Stomach (tissue), 9 donors: ENCODE results near the gene ZSCAN20. TPM values are rescaled to one million over a fixed set of nuclear protein-coding genes. Genes with fewer than 3 reads are reported as not detected.

ENCODE experiments used
- DNase-seq, 2 donors: peaks; one replicate each; pipeline versions ENCODE4 v3.0.0 to v3.0.0-alpha.2; 2013 to 2019
- H3K27ac ChIP-seq, 5 donors: fragments of 200-600 bp in 4 of 5; sonication (generic) in 4 of 5; one replicate each; pipeline ENCODE4 v1.5.1; 2013 to 2019; ENCODE audit warnings: mild to moderate bottlenecking in 1 of 5, moderate library complexity in 1 of 5
- H3K27me3 ChIP-seq, 3 donors: fragments of 200-600 bp; sonication (generic); one replicate each; pipeline ENCODE4 v1.5.1; 2017 to 2019; ENCODE audit warnings: mixed run types in 1 of 3
- H3K36me3 ChIP-seq, 4 donors: fragments of 200-600 bp; sonication (generic); 1 replicate in 3 of 4; 2 replicates in 1 of 4; pipeline ENCODE4 v1.5.1; 2016 to 2019
- H3K4me1 ChIP-seq, 4 donors: fragments of 200-600 bp; sonication (generic); one replicate each; pipeline ENCODE4 v1.5.1; 2016 to 2019
- H3K4me3 ChIP-seq, 4 donors: fragments of 200-600 bp; sonication (generic) in 3 of 4; one replicate each; pipeline ENCODE4 v1.5.1; 2016 to 2019; ENCODE audit warnings: mild to moderate bottlenecking in 1 of 4
- H3K9me3 ChIP-seq, 4 donors: fragments of 200-600 bp; sonication (generic); one replicate each; pipeline ENCODE4 v1.5.1; 2016 to 2019
- EP300 ChIP-seq: sonication (generic); formaldehyde crosslinking; IDR thresholded peaks from one replicate; pipeline ENCODE4 v1.6.1; 2017; ENCODE audit warnings: antibody characterized with exemption
- POLR2A ChIP-seq, 4 donors: fragments of 450-650 bp; IDR thresholded peaks; one replicate each; pipeline ENCODE4 v1.6.1; 2016; ENCODE audit warnings: antibody characterized with exemption in 4 of 4, control low read depth in 2 of 4, mild to moderate bottlenecking in 1 of 4, moderate library complexity in 1 of 4
- POLR2AphosphoS5 ChIP-seq, 3 donors: sonication (generic); formaldehyde crosslinking; IDR thresholded peaks; one replicate each; pipeline ENCODE4 v1.6.1; 2016; ENCODE audit warnings: antibody characterized with exemption in 3 of 3
- WGBS, 5 donors: extraction: QIAGEN DNeasy Blood & Tissue Kit in 3 of 5; methylation state at CpG; one replicate each; pipeline versions ENCODE4 v1.1.5 to v1.1.7; 2013 to 2018; 5-methylcytosine and 5-hydroxymethylcytosine counted together
- intact Hi-C: fragments of 100-400 bp; cut with DNase I; formaldehyde crosslinking; loops from one replicate; pipeline ENCODE4 v1.15.1; 2023; ENCODE audit warnings: low total_unique reads
- polyA plus RNA-seq, 3 donors: library from polyadenylated mRNA; stranded (reverse); fragments of 200-250 nt; gene quantifications; one replicate each; pipeline ENCODE4 v1.2.3, GENCODE V29; 2013
- total RNA-seq, 5 donors: library from RNA; depleted of rRNA; stranded (reverse); fragments of >200 nt; gene quantifications; one replicate each; pipeline versions ENCODE4 v1.1.0 to v1.2.3, GENCODE V29; 2014 to 2016
- TF ChIP-seq, protein P1 (sequence below), 7 experiments: fragments of 450-650 bp in 4 of 7; fragments of 200-600 bp in 3 of 7; sonication (generic) in 3 of 7; IDR thresholded peaks; one replicate each; pipeline ENCODE4 v1.5.1; 2016 to 2019; ENCODE audit warnings: antibody characterized with exemption in 7 of 7, control low read depth in 2 of 7, mild to moderate bottlenecking in 1 of 7
- donor health status: healthy with polysubstance abuse.
- donor health status: Bipolar disorder and iron deficiency.
- donor health status: healthy.

The ZSCAN20 gene
- total and polyA plus RNA-seq, 8 donors, result 0.29 to 8.4 (median 0.87) TPM

DNA sequence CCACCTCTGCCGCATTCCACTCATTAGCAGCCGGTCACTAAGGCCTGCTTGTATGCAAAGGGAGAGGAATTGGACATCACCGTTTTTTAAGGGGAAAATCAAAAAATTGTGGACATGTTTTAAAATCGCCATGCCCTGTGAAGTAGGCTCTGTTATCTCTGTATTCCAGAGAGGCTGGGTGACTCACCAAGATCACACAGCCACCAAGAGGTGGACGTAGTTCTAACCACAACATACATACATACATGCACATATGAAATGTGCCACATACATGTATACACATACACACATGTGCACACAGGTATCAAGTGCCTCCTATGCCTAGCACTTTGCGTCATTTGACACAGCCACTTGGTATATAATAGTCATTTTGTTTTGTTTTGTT lies 16.0 kb upstream of the ZSCAN20 start:
- Histone ChIP-seq H3K9me3 (no peaks in the 10 kb centered on the region), H3K36me3 (no peaks in the 10 kb centered on the region), H3K4me3 (no peak overlapping the region), H3K27ac (peak overlapping the region in 1 of 5 donors; percentile 51), H3K4me1 (peaks cover 0 to 32% (median 17%) of the 10 kb centered on the region in 4 donors), H3K27me3 (no peaks in the 10 kb centered on the region)
- no peak for TF ChIP-seq POLR2AphosphoS5 (IDR thresholded peaks at IDR 0.05)
- TF ChIP-seq EP300, result no peak
- TF ChIP-seq, protein P1, sequence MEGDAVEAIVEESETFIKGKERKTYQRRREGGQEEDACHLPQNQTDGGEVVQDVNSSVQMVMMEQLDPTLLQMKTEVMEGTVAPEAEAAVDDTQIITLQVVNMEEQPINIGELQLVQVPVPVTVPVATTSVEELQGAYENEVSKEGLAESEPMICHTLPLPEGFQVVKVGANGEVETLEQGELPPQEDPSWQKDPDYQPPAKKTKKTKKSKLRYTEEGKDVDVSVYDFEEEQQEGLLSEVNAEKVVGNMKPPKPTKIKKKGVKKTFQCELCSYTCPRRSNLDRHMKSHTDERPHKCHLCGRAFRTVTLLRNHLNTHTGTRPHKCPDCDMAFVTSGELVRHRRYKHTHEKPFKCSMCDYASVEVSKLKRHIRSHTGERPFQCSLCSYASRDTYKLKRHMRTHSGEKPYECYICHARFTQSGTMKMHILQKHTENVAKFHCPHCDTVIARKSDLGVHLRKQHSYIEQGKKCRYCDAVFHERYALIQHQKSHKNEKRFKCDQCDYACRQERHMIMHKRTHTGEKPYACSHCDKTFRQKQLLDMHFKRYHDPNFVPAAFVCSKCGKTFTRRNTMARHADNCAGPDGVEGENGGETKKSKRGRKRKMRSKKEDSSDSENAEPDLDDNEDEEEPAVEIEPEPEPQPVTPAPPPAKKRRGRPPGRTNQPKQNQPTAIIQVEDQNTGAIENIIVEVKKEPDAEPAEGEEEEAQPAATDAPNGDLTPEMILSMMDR (IDR thresholded peaks at IDR 0.05), result no peak
- TF ChIP-seq POLR2A (IDR thresholded peaks at IDR 0.05), result no peak
- intact Hi-C loops, result no loop called here
- 68 to 88% (median 81%) methylated on average over 6 of the region's 6 CpGs for WGBS, 5 donors
- no peak for DNase-seq

- H3K27me3 ChIP-seq, result no peaks in the 10 kb centered on the region
- H3K9me3 ChIP-seq, result no peaks in the 10 kb centered on the region
- intact Hi-C loops, result loop anchor here (10.0 kb wide), 2 partner anchors 95 to 165 kb away; no protein-coding TSS in a partner anchor
- no peak for DNase-seq
- no peak overlapping the region for H3K4me3 ChIP-seq
- peaks cover 0 to 37% (median 20%) of the 10 kb centered on the region in 4 donors for H3K4me1 ChIP-seq
- H3K27ac ChIP-seq, result peak overlapping the region in 3 of 5 donors; percentile 52 to 77 (median 63)
- TF ChIP-seq EP300, result no peak
- TF ChIP-seq POLR2AphosphoS5 (IDR thresholded peaks at IDR 0.05), result no peak
- TF ChIP-seq POLR2A (IDR thresholded peaks at IDR 0.05), result no peak
- TF ChIP-seq, protein P1 (IDR thresholded peaks at IDR 0.05), result no peak
- 78 to 83% (median 80%) methylated on average over 4 of the region's 4 CpGs for WGBS, 5 donors
- no peaks in the 10 kb centered on the region for H3K36me3 ChIP-seq
Measured at GRCh38 chr1:33459691-33460090, 12.8 kb upstream of the ZSCAN20 start.

- H3K27me3 ChIP-seq, result no peaks in the 10 kb centered on the region
- DNase-seq, result no peak
- H3K4me1 ChIP-seq, result peaks cover 0 to 37% (median 20%) of the 10 kb centered on the region in 4 donors
- no peaks in the 10 kb centered on the region for H3K9me3 ChIP-seq
- H3K4me3 ChIP-seq, result no peak overlapping the region
- intact Hi-C loops, result loop anchor here (10.0 kb wide), 2 partner anchors 95 to 165 kb away; no protein-coding TSS in a partner anchor
- WGBS, 5 donors, result 68 to 85% (median 81%) methylated on average over 3 of the region's 3 CpGs
- no peaks in the 10 kb centered on the region for H3K36me3 ChIP-seq
- TF ChIP-seq EP300 (no peak), POLR2A (IDR thresholded peaks at IDR 0.05) (no peak), POLR2AphosphoS5 (IDR thresholded peaks at IDR 0.05) (no peak)
- H3K27ac ChIP-seq, result peak overlapping the region in 4 of 5 donors; percentile 46 to 77 (median 58)
Measured at GRCh38 chr1:33460144-33460543, 12.3 kb upstream of the ZSCAN20 start.

- no peaks in the 10 kb centered on the region for H3K9me3 ChIP-seq
- peak overlapping the region in 4 of 5 donors; percentile 46 to 77 (median 58) for H3K27ac ChIP-seq
- H3K36me3 ChIP-seq, result no peaks in the 10 kb centered on the region
- no peak overlapping the region for H3K4me3 ChIP-seq
- peaks cover 0 to 32% (median 17%) of the 10 kb centered on the region in 4 donors for H3K4me1 ChIP-seq
- peak in 1 of 2 donors; percentile 51 for DNase-seq
- intact Hi-C loops, result loop anchor here (10.0 kb wide), 2 partner anchors 96 to 166 kb away; no protein-coding TSS in a partner anchor
- 52 to 71% (median 67%) methylated on average over 4 of the region's 4 CpGs for WGBS, 5 donors
- TF ChIP-seq, protein P1 (IDR thresholded peaks at IDR 0.05), result no peak
- no peak for TF ChIP-seq POLR2A (IDR thresholded peaks at IDR 0.05)
- no peak for TF ChIP-seq POLR2AphosphoS5 (IDR thresholded peaks at IDR 0.05)
- H3K27me3 ChIP-seq, result no peaks in the 10 kb centered on the region
Measured at GRCh38 chr1:33460947-33461629, 11.4 kb upstream of the ZSCAN20 start.
